GM10847 (cell line): ENCODE data around the gene TSPAN5.

ENCODE experiments used
- POLR2A ChIP-seq: IDR thresholded peaks from 2 replicates; pipeline ENCODE4 v1.6.1; 2011; ENCODE audit not compliant: insufficient read length; ENCODE audit errors: extremely low read depth

TSPAN5 gene

DNA sequence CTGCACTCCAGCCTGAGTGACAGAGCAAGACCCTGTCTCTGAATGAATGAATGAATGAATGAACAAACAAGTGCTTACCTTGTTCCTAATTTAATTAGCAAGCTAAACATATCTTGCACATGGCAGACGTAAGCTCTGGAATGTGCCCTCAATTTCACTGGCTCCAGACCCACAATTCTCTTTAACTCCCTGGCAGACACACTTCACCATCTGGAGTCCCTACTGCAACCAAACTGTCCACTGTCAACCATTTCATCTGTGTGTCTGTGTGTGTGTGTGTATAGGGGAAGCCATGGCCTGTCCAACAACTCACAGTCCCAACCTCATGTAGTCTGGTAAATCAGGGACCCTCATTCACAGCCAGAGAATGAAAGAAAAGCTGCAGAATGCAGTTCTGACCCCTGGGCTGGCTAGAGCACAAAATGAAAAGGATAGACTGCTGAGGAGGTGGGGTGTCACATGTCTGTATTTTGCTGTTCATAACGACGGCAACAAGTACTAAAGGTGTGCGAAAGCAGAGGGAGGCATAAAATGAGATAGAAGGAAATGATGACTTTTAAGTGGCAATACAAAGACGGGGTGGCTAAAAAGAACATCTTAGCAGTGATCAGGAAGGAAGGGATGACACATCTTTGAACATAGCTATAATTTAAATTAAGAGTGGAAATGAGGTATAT, 114.1 kb downstream of the TSPAN5 start:
- TF ChIP-seq POLR2A: no peak

DNA sequence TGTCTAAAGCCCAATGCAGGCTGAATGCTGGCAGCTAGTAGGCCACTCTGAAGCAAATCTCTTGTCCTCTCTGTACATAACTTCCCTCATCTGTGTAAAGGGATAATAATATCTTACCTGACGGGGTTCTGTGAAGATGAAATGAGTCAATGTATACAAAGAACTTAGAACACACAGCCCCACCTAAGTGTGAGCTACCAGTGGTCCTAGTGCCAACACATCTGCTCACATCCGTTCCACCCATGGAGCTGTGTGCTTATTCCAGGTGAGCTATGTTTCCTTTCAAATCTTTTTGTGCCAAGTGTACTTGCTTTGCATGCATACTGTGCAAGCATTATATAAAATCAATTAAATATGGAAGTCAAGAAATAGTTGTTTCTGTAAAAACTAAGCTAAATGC, 116.4 kb downstream of the TSPAN5 start:
- TF ChIP-seq POLR2A: no peak

DNA sequence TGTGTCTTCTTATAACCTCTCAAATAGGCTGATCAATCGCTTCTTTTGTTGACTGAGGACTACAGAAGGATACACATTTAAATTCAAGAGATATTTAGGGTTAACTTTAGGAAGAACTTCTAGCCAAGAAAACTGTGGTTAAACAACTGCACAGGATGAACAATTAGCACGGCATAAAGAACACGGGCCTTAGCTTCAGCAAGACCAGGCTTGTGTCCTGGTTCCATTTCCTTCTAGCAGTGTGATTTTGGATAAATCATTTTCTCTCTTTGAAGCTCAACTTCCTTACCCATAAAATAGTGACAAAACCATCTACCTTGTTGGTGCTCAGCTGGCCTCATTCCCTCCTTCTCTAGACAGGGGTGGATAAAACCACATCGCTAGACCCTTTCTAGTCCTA, 117.6 kb downstream of the TSPAN5 start:
- TF ChIP-seq POLR2A: no peak

DNA sequence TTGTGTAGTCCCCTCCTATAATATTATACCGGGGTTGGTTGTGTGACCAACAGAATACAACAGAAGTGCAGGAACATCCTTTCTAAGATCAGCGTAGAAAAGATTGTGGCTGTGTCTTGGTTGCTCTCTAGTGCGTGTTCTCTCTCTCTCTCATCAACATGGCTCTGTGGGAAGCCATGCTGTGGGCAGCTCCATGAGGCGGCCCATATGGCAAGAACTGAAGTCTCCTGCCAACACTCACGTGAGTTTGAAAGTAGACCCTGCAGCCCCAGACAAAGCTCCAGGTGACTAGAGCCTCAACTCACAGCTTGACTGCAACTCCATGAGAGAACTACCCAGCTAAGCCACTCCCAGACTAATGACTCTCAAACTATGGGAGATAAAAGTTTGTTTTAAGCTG, 118.7 kb downstream of the TSPAN5 start:
- no peak for TF ChIP-seq POLR2A

DNA sequence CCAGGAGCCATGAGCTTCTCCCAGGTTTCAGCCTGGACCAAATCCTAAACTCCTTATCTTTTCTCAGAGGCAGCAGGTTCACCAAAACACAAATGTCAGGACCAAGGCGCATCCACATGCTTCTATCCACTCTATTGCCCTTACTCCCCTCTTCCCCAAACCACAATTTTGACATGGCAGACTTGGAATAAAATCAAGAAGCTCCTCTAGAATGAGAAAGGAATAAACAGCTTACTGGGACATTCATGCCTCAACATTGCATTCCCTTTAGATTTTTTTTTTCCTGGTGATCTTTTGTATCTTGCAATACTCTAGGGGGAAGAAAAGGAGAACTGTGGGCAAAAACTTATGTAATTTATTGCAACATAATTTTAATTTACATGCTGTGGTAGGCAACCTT, 119.1 kb downstream of the TSPAN5 start:
- TF ChIP-seq POLR2A: no peak

DNA sequence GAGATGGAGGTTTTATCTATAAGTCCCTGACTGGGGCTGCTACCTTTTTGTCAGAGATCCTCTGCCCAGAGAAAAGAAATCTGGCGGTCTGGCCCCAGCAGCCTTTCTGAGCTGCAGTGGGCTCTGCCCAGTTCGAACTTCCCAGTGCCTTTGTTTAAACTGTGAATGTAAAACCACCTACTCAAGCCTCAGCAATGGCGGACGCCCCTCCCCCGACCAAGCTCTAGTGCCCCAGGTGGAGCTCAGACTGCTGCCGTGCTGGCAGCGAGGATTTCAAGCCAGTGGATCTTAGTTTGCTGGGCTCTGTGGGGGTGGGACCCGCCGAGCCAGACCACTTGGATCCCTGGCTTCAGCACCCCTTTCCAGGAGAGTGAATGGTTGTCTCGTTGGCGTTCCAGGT, 121.8 kb downstream of the TSPAN5 start:
- TF ChIP-seq POLR2A: no peak

DNA sequence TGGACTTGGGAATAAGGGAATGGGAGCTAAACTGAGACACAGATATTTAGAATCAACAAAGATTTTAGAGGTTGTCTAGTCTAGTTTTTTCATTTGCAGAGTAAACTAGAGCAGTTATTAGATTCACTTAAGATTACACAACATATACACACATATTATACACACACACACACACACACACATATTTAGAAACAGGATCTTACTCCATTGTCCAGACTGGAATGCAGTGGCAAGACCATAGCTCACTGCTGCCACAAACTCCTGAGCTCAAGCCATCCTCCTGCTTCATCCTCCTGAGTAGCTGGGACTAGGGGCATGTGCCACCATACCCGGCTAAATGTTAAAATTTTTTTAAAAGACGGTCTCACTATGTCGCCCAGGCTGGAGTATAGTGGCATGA, 127.8 kb downstream of the TSPAN5 start:
- TF ChIP-seq POLR2A: no peak

DNA sequence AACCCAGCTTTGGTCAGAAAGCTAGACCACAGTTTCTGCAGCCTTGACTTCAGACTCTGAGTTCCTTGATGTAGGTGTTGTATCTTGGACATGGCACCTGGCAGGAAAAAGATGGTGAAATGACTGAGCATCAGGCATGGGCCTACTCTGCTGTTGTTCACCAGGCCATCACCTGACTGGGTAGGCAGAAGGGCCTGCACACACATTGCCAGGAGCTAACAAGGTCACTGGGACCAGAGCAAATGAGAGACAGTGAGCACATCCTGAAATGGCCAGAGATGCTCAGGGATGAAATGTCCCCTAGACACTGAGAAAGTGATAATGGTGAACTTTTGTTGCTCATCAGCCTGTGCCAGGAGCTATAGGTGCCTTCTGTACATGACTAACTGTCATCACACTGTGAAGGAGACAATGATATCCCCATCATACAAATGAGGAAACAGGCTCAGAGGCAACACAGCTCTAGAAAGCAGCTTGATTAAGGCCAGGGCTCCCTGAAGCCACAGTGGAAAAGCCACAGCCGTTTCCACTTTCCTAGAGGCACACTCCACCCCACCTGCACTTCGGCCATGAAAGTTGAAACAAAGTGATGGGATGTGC, 128.3 kb downstream of the TSPAN5 start:
- TF ChIP-seq POLR2A: no peak

DNA sequence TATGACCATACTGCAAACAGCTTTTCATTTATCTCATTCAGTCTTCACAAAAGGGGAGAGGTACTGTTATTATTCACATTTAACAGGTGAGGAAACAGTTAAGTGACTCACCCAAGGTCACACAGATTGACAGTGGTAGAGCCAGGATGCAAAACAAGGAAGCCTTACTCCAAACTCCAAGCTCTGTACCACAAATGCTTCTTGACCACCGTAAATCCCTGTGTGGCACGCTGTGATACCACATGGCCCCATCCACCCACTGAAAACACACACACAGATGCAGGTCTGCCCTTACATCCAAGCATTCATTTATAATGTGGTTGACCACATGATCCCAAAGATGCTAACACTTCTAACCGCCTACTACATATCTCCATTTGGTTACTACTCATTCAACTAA, 129.5 kb downstream of the TSPAN5 start:
- no peak for TF ChIP-seq POLR2A

DNA sequence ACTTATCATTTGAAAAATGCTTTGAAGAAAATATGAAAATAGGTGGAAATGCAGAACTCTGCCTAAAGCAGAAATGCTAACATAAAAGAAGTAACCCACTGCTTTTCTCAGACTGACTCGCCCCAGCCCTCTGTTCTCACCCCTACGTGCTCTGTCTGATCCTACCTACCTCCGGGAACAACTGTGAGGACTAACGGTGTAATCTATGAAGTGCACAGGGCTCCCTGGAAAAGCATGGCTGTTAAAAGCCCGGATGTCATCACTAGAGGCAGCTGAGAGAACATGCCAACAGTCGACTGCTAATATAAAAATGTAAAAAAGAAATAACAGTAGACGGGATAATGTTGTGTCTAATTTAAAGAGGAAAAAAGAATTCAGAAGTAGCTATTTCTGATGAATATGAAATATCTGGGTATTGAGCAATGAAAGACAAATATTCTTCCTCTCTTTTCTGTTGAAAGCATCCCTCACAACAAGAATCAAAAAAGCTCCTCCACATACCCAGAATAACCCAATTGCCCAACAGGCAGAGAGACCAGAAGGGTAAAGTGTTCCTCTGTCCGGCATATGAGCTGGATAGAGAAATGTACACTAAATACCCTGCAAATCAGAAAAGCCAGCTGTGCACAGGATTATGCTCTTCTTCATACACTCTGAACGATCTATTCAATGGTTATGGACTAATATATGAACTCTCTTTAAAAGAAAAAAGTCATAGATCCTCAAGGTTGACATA, 130.7 kb downstream of the TSPAN5 start:
- TF ChIP-seq POLR2A: no peak

DNA sequence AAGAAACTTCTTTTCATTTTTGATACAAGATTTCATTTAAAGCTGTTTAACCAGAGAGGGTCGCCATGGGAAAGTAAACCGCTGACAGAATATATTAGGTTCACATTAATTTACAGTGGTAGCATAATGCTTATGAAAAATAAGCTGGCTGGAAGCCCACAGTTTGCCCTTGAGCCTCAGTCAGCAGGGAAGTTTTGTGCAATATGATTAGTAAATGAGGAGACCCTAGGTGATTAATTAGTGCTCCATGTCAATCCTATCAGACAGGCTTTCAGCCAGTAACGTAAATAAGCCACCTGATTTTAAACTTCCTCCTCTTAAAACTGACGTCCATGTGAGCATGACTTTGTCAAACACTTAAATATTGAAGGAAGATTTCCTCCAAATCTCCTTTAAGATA, 134.2 kb downstream of the TSPAN5 start:
- TF ChIP-seq POLR2A: no peak

DNA sequence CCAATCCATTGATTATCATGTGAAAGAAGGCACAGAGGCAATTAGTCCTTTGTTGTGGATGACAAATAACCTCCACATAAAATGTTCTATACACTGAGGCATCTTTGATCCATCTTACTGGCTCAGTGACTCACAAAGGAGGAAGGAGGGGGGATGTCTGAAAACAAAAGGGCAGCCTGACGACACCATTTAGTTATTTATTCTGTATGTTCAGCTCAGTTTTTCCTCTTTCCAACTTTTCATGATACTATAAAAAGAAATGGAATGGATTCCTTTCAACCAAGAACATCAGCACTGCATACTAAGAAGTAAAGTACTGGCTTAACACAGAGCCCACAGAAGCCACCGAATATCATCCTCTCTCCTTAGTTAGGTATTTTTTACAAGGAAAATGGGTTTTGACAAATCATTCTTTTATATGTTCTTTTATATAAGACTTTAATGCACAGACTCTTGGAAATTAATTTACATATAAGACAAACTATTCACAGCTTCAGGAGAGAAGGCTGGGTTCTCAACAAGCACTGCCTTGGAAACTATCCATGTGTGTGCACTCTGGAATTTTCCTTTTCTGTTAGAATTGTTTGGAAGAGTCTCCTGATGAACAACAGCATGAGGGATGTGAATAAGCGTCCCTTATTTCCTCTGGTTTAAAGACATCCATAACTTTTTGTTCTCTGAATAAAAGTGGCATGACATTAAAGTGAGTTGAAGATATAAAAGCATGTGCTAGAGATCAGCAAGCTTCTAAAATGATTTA, 135.6 kb downstream of the TSPAN5 start:
- no peak for TF ChIP-seq POLR2A

DNA sequence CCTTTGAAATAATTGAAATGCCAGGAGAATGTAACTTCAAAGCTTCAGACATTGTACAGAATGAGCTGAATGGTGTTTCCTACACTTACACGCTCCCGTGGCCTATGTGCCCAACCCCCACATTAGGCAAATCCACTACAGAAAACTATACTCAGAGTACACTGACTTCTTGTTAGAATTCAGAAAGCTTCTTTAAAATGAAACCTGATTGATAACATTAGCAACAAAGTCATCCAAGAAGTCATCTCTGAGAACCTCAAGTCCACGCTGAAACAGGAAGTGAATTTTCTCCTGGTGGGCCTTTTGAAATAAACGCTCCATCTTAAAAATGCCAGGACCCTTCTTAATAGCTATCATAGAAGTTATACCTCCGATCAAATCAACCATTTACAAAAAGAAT, 136.3 kb downstream of the TSPAN5 start:
- TF ChIP-seq POLR2A: no peak

DNA sequence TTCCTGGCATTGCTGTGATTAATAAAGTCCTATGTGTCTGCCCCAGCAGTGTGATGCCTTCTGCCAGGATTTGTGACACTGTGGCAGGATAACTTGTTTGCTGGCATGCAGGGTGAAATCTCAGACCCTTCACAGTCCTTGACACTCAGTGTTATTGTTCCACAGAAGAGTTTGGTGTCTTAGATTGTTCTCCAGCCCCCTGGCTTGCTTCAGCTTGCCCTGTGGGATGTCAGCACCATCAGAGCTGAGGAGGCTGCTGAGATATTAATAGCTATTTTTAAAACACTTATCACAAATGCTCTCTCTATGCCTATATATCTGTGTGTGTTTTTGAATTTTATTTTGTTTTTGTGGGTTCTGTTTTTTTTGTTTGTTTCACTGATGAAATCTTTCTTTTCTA, 136.9 kb downstream of the TSPAN5 start:
- TF ChIP-seq POLR2A: no peak

DNA sequence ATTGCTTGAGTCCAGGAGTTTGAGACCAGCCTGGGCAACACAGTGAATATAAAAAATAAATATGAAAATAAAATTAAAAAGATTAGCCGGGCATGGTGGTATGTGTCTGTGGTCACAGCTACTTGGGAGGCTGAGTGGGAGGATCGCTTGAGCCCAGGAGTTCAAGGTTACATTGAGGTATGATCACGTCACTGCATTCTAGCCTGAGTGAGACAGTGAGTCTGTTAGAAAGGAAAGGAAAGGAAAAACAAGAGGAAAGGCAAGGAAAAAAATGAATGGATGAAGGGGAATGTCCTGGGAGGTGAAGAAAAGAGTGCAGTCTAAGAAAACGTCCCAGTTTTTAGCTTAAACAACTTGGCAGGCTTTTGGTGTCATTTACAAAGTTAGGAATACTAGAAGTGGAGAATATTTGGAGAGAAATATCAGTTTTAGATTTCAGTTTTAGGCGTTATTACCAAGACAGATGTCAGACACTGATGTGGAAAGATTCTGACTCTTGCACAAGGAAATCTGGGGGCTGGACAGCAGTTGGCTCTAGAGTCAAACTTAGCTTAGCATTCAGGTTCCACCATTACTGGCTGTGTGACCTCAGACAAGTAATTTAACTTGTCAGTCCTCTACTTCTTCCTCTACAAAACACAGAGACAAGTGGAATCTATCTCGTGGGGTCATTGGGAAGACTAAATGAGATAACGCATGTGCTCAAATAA, 139.0 kb downstream of the TSPAN5 start:
- TF ChIP-seq POLR2A: no peak
